ENCODE measurements around the gene SNED1.

GRCh38 chr2:240987588-240987987 lies 10.8 kb upstream of the SNED1 start:
- TF ChIP-seq POLR2A (IDR thresholded peaks at IDR 0.05; ENCODE audit: low read depth, low read length) (no peak), TAF1 (IDR thresholded peaks at IDR 0.05; ENCODE audit: low read depth, low read length) (no peak), POLR2AphosphoS5 (IDR thresholded peaks at IDR 0.05; ENCODE audit: low read depth, low read length) (no peak)
